ENCODE data around the gene REC8.

DNA sequence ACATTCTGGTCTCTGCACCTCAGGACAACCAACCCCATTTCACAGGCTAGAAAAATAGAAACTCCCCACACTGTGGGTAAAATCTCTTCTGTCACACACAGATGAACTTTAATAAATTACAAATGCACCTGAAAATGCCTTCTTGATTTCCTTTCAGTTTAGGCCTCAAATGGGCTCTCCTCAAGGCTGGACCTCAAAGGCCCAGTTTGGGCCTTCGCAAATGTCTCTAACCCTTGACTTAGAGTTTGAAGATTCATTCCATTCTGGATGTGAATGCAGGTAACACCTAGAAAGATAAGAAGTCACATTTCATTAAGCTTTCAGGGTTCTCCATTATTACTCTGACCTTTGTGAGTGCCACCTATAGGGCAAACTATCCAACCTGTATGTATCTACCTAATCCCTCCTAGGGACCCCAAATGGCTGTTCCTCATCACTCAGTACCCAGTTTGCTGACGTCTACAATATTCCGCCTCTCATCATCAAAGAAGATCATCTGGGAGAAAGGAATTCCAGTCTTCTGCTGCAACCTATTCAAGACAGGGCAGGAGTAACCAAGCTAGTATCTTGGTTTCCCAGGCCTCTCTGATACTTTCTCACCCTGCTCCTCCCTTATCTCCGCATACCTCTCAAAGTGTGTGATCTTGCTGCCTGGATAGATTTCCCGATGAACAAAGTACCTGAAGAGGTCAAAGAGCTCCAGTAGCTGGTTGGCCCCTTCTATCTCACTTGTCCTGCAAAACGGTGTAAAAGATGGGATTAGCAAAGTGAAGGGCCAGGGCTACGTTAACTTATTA is 42.2 kb downstream of the REC8 start:
- TF ChIP-seq, protein P1, sequence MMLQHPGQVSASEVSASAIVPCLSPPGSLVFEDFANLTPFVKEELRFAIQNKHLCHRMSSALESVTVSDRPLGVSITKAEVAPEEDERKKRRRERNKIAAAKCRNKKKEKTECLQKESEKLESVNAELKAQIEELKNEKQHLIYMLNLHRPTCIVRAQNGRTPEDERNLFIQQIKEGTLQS (IDR thresholded peaks at IDR 0.05): no peak
- TF ChIP-seq POLR2A (IDR thresholded peaks at IDR 0.05; ENCODE audit: borderline replicate concordance, extremely low read depth, insufficient read depth, insufficient read length) (no peak), SIN3A (IDR thresholded peaks at IDR 0.05; ENCODE audit: low read depth) (no peak), SP1 (IDR thresholded peaks at IDR 0.05; ENCODE audit: low read depth) (no peak), TCF7L2 (IDR thresholded peaks at IDR 0.05; ENCODE audit: borderline replicate concordance, extremely low read depth, insufficient read depth, insufficient read length) (no peak), ZNF274 (IDR thresholded peaks at IDR 0.05; ENCODE audit: low read depth, low read length) (no peak), YY1 (IDR thresholded peaks at IDR 0.05; ENCODE audit: extremely low read depth, insufficient replicate concordance, low read depth, low read length) (no peak), CBX3 (IDR thresholded peaks at IDR 0.05; ENCODE audit: low read depth) (no peak), EZH2 (IDR thresholded peaks at IDR 0.05) (no peak), EZH2phosphoT487 (IDR thresholded peaks at IDR 0.05; ENCODE audit: borderline replicate concordance) (no peak), JUND (IDR thresholded peaks at IDR 0.05) (no peak), EGR1 (IDR thresholded peaks at IDR 0.05; ENCODE audit: low read depth) (no peak)
- TF ChIP-seq, protein P2, sequence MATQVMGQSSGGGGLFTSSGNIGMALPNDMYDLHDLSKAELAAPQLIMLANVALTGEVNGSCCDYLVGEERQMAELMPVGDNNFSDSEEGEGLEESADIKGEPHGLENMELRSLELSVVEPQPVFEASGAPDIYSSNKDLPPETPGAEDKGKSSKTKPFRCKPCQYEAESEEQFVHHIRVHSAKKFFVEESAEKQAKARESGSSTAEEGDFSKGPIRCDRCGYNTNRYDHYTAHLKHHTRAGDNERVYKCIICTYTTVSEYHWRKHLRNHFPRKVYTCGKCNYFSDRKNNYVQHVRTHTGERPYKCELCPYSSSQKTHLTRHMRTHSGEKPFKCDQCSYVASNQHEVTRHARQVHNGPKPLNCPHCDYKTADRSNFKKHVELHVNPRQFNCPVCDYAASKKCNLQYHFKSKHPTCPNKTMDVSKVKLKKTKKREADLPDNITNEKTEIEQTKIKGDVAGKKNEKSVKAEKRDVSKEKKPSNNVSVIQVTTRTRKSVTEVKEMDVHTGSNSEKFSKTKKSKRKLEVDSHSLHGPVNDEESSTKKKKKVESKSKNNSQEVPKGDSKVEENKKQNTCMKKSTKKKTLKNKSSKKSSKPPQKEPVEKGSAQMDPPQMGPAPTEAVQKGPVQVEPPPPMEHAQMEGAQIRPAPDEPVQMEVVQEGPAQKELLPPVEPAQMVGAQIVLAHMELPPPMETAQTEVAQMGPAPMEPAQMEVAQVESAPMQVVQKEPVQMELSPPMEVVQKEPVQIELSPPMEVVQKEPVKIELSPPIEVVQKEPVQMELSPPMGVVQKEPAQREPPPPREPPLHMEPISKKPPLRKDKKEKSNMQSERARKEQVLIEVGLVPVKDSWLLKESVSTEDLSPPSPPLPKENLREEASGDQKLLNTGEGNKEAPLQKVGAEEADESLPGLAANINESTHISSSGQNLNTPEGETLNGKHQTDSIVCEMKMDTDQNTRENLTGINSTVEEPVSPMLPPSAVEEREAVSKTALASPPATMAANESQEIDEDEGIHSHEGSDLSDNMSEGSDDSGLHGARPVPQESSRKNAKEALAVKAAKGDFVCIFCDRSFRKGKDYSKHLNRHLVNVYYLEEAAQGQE (IDR thresholded peaks at IDR 0.05; ENCODE audit: low read depth): no peak
- TF ChIP-seq, protein P3, sequence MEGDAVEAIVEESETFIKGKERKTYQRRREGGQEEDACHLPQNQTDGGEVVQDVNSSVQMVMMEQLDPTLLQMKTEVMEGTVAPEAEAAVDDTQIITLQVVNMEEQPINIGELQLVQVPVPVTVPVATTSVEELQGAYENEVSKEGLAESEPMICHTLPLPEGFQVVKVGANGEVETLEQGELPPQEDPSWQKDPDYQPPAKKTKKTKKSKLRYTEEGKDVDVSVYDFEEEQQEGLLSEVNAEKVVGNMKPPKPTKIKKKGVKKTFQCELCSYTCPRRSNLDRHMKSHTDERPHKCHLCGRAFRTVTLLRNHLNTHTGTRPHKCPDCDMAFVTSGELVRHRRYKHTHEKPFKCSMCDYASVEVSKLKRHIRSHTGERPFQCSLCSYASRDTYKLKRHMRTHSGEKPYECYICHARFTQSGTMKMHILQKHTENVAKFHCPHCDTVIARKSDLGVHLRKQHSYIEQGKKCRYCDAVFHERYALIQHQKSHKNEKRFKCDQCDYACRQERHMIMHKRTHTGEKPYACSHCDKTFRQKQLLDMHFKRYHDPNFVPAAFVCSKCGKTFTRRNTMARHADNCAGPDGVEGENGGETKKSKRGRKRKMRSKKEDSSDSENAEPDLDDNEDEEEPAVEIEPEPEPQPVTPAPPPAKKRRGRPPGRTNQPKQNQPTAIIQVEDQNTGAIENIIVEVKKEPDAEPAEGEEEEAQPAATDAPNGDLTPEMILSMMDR (IDR thresholded peaks at IDR 0.05 in 2 of 3, conservative IDR thresholded peaks at IDR 0.05 in 1 of 3; ENCODE audit: borderline replicate concordance in 1 of 3, insufficient read depth in 1 of 3, low read depth in 2 of 3, low read length in 2 of 3): peak in 1 of 3 experiments; percentile 22; a peak in 1 of 6 replicates

Data from HCT116 (cell line).